Myocyte (in vitro differentiated cells): ENCODE measurements around the gene WDR6. TPM values are rescaled to one million over a fixed set of nuclear protein-coding genes. Genes with fewer than 3 reads are reported as not detected.
"Not testable (repeated sequence)": the region's sequence is repeated elsewhere in the genome, so short reads cannot be mapped to it uniquely, and the experiment has no call there.

Experiments used
- DNase-seq: peaks from one replicate; pipeline ENCODE4 v3.0.0-alpha.2; 2012; ENCODE audit warnings: low read depth
- total RNA-seq: library from RNA; depleted of rRNA; stranded (reverse); fragments of >200 nt; gene quantifications from 2 replicates; pipeline ENCODE4 v1.2.3, GENCODE V29; 2014

WDR6 gene
- total RNA-seq, 1 donor from 2014 or later: 86.8 TPM

- no peak for DNase-seq
Observed at GRCh38 chr3:48991851-48992545, 15.2 kb upstream of the WDR6 start.

DNA sequence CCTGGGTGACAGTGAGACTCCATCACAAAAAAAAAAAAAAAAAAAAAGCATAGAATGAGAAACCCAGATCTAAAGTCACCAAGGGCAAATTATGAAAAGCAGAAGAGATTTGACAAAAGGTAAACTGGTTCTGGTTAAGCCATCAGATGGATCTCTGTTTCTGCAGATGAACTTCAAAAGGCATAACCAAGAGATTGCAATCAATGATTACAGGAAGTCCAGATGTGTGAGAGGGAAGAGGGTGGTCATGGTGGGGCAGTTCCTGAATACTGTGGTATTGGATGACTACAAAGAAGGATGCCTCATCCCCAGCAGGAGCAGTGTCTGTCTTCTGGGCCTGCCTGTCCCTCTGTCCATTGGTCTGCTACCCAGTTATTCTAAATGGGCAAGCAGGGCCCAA lies 13.4 kb upstream of the WDR6 start:
- no peak for DNase-seq

GRCh38 chr3:48996640-48997039 lies 10.6 kb upstream of the WDR6 start:
- no peak for DNase-seq

GRCh38 chr3:48997102-48997635 lies 10.0 kb upstream of the WDR6 start:
- DNase-seq: no peak

DNA sequence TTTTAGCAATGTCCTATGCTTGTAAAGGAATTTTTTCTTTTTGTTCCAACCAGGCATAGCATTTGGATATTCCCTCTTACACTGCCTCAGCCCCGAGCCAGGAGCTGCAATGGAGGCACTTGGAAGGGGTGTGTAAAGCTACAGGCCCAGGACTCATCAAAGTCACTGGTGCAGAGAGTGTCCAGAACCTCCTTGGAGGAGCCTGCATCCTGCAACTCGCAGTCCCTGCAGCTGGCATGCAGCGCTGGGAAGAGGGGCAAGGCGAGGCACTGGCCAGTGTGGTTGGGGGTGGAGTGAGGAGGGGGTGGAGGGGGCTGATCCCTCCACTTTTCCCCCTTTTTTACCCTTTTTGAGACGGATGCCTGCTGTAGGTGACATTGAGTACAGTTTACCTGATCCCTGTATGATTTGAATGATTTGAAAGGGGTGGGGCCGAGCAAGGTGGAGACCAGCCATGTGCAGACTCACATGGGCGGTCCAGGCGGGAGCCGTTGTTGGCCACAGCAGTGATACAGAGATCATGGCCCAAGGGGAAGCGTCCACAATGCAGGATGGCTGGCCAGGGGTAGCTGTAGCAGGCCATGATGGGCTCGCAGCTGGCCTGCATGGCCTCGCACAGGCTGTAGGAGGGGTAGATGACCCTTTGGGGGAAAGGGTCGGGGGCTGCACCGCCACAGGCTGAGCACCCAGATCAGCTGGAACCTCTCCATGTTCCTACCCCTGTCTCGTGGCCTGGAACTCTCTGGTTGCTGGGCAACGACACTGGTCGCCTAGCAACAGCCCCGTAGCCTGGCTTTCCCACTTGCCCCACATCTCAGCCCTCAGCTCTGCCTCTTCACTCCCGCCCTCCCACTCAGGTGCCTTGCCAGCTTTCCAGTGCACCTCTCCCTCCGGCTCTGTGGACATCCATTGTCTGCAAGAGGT lies 9.2 kb upstream of the WDR6 start:
- no peak for DNase-seq

- DNase-seq: no peak
Observed at GRCh38 chr3:48999085-48999858, 7.9 kb upstream of the WDR6 start.

- DNase-seq: no peak
Observed at GRCh38 chr3:49001155-49001554, 6.0 kb upstream of the WDR6 start.

DNA sequence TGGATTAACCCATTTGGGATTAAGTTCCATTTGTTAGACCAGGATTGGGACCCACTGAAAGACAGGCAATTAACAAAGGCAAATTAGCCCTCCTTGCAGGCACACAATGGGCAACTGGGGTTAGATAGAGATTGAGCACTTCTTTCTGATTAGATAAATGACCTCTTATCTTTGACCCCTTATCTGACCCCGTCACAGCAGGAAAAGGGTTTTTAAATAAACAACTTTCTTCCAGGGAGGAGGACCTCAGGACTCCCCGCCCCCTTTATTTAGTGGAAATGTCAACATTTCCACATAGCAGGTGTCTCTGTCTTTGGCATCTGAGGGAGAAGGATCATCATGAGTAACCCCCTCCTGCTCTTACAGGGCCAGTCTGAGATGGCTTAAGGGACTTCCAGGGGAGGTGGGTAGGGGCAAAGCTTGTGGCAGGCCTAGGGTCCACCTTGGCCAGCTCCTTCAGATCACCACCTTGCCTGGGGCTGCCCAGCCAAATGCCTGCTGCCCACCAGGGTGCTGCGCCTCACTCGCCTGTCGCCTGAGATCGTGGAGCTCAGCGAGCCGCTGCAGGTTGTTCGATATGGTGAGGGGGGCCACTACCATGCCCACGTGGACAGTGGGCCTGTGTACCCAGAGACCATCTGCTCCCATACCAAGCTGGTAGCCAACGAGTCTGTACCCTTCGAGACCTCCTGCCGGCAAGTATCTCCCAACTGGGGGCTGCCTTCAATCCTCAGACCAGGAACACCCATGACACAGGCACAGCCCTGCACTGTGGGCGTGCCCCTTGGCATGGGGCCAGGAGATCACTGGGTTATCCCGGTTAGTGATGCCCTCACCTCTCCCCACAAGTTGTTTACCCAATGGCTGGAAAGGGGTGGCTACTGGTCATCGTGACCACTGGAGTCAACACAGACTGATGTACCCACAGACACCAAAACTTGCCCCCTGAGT lies 2.6 kb upstream of the WDR6 start:
- DNase-seq: no peak

GRCh38 chr3:49005303-49005680 lies 1.9 kb upstream of the WDR6 start:
- no peak for DNase-seq

DNA sequence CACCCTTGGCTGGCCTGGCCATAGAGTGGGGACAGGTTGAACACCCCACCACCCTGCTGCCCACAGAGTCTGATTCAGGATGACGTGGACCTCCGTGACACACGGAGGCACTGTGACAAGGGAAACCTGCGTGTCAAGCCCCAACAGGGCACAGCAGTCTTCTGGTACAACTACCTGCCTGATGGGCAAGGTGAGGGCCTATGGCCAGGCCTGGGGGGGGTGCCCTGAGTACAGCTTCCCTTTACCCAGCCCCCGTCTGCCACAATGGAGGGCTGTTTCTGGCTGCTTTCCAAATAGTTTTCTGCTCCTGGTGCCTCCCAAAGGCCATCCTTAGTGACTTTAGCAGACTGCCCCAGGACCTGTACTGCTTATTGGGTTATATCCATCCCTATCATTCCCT lies 1.2 kb upstream of the WDR6 start:
- no peak for DNase-seq

- DNase-seq: peak; percentile 55
Observed at GRCh38 chr3:49006408-49007067, 653 bp upstream of the WDR6 start.

DNA sequence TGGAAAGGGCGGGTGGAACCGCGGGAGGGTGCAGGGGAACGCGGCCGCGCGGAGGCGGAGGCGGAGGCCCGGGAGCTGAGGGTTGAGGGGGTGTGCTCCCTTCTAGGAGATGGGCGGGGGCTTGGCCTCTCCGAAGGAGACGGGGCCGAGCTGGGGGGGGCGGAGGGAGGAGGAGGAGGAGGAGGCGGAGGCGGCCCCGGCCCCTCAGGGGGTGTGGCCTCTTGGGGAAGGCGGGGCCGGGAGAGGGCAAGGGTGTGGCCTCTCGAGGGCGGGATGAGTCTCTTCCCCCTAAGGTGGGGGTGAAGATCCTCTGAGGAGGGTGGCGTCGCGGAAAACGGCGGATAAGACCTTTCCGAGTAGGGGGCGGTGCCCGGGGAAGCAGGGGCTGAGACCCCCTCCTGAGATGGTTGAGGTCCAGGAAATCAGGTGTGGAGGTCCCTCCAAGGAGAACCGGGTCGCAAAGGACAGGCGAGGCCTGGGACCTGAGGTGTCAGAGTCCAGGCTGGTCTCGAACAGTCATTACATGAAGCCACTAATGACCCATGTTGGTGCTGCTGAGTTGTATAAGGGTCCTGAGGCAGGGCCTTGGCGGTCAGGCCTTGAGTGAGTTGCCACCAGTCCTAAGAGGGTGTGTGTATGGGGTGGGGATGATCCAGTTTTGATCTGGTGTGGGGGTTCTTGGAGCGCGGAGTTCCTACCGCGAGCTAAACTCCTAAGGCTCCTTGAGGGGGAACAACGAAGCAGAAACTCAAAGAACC lies 759 bp downstream of the WDR6 start:
- peak; percentile 88 for DNase-seq

DNA sequence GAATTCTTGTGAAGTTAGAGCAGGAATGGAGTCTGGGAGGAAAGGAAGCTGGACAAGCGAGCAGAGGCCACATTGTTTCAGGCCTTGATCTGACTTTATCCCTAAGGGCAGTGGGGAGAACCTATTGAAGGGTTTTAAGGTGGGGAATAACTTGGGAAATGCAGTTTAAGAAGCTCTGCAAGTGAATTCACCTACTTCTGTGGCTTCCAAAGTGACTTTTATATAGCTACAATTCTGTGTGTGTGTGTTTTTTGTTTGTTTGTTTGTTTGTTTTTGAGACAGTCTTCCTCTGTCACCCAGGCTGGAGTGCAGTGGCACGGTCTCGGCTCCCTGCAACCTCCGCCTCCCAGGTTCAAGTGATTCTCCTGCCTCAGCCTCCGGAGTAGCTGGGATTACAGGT lies 1.4 kb downstream of the WDR6 start:
- DNase-seq: not testable (repeated sequence)

DNA sequence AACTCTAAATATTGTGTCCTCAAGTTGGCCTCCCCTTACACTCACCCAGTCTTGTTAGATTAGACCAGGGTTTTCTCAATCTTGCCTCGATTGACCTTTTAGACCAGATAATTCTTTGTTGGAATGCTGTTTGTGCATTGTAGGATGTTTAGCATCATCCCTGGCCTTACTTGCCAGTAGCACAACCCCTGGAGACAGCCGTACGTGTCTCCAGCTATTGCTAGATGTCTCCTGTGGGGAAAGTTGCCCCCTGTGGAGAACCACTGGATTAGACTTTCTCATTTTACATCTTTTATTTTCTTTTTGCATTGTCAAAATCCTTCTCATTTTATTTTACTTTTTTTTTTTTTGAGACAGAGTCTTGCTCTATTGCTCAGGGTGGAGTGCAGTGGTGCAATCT lies 2.2 kb downstream of the WDR6 start:
- no peak for DNase-seq

GRCh38 chr3:49012441-49013017 lies 5.3 kb downstream of the WDR6 start:
- DNase-seq: peak; percentile 78

DNA sequence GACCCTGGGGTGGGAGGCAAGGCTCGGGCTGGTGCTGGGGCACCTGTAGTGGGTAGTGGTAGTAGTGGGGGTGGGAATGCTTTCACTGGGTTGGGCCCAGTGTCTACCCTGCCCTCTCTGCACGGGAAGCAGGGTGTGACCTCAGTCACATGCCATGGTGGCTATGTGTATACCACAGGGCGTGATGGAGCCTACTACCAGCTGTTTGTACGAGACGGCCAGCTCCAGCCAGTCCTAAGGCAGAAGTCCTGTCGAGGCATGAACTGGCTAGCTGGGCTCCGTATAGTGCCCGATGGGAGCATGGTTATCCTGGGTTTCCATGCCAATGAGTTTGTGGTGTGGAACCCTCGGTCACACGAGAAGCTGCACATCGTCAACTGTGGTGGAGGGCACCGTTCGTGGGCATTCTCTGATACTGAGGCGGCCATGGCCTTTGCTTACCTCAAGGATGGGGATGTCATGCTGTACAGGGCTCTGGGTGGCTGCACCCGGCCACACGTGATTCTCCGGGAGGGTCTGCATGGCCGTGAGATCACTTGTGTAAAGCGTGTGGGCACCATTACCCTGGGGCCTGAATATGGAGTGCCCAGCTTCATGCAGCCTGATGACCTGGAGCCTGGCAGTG lies 6.0 kb downstream of the WDR6 start:
- peak; percentile 92 for DNase-seq

GRCh38 chr3:49013738-49014660 lies 6.8 kb downstream of the WDR6 start:
- peak; percentile 89 for DNase-seq
